Measurements from ENCODE around the gene DUSP22.

The DUSP22 gene

GRCh38 chr6:398558-399078 is 106.3 kb downstream of the DUSP22 start:
- no peak for DNase-seq

GRCh38 chr6:399785-400534 is 107.7 kb downstream of the DUSP22 start:
- DNase-seq = no peak

GRCh38 chr6:400815-401214 is 108.5 kb downstream of the DUSP22 start:
- DNase-seq = no peak
